Thyroid gland (tissue), 4 donors: ENCODE results near the gene URB1. TPM values are rescaled to one million over a fixed set of nuclear protein-coding genes. Genes with fewer than 3 reads are reported as not detected.

Experiments
- DNase-seq, 2 donors: peaks; one replicate each; pipeline ENCODE4 v3.0.0-alpha.2; 2019
- H3K27ac ChIP-seq, 3 donors: fragments of 200-600 bp; sonication (generic); 1 replicate in 2 of 3; 2 replicates in 1 of 3; pipeline ENCODE4 v1.5.1; 2016 to 2019; ENCODE audit warnings: mild to moderate bottlenecking in 1 of 3, moderate library complexity in 1 of 3
- H3K27me3 ChIP-seq: fragments of 200-600 bp; sonication (generic); one replicate; pipeline ENCODE4 v1.5.1; 2019
- H3K36me3 ChIP-seq, 2 donors: fragments of 200-600 bp; sonication (generic); one replicate each; pipeline ENCODE4 v1.5.1; 2016 to 2019
- H3K4me1 ChIP-seq, 2 donors: fragments of 200-600 bp; sonication (generic); one replicate each; pipeline ENCODE4 v1.5.1; 2017 to 2019
- H3K4me3 ChIP-seq, 3 donors: fragments of 200-600 bp; sonication (generic); replicated peaks in 1 of 3; 1 replicate in 2 of 3; 2 replicates in 1 of 3; pipeline ENCODE4 v1.5.1; 2016; ENCODE audit warnings: mild to moderate bottlenecking in 1 of 3
- H3K9me3 ChIP-seq: fragments of 200-600 bp; sonication (generic); one replicate; pipeline ENCODE4 v1.5.1; 2017
- POLR2A ChIP-seq, 2 donors: fragments of 450-650 bp; IDR thresholded peaks; one replicate each; pipeline ENCODE4 v1.6.1; 2017; ENCODE audit warnings: antibody characterized with exemption in 2 of 2, mild to moderate bottlenecking in 2 of 2, moderate library complexity in 1 of 2
- WGBS, 2 donors: methylation state at CpG; one replicate each; pipeline ENCODE4 v1.1.5; 2017; 5-methylcytosine and 5-hydroxymethylcytosine counted together
- intact Hi-C: fragments of 100-400 bp; cut with DNase I; formaldehyde crosslinking; loops from one replicate; pipeline ENCODE4 v1.15.1; 2023
- total RNA-seq, 4 donors: library from RNA; depleted of rRNA; stranded (reverse); fragments of >200 nt; gene quantifications; one replicate each; pipeline ENCODE4 v1.2.3, GENCODE V29; 2016
- TF ChIP-seq, protein P1 (sequence below), 6 experiments: fragments of 200-600 bp in 3 of 6; fragments of 450-650 bp in 3 of 6; sonication (generic) in 3 of 6; IDR thresholded peaks; one replicate each; pipeline ENCODE4 v1.5.1; 2016 to 2019; ENCODE audit warnings: antibody characterized with exemption in 6 of 6, mild to moderate bottlenecking in 2 of 6, inconsistent platforms in 1 of 6, moderate library complexity in 1 of 6

URB1 gene
- total RNA-seq, 4 donors from 2014 or later: 13.6 to 23.9 (median 15.8) TPM

DNA sequence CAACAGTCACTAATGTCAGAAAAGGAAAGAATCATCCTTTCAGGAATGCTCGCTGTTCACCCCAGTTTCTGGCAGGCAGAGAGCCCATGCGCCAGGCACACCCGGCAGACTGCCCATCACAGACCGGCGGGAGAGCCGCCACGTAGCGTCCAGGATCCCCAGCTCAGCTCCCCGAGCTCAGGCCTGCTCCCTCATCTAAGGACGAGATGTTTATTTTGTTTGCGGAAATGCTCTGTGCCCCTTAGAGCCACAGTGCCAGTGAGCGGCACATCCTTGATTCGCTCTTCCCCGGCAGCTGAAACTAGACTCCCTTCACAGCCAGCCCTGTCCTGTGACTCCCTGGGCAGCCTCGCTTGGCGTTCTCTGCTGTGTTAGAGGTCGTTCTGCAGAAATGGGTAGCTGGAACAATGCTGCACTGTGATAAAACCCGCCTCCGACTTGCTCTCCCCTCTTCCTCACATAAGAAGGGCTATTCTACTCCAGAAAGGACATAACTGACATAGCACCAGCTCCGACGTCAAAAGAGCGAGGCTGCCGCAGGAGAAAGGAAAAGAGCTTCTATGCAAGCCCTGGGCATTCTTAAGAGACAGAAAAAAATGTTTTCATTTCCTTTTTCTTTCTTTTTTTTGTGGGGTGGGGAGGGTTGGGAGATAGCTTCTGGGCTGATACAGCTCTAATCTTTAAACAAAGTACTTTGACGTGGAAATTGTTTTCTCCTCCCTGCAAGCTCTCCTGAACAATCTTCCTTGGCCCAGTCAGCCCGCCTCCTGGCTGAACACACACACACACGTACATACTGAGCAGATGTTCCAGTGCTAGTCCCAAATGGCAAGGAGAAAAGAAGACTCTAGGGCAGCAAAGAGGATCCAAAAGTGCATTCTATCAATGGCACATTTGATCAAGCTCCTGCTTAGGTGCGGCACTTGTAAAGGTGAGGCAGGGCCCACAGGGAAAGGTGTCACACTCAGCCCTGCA, 56.9 kb downstream of the URB1 start:
- Histone ChIP-seq H3K9me3 (no peaks in the 10 kb centered on the region), H3K36me3 (peaks cover 35 to 50% of the 10 kb centered on the region in 2 donors), H3K27me3 (no peaks in the 10 kb centered on the region), H3K4me1 (no peaks in the 10 kb centered on the region), H3K27ac (no peak overlapping the region), H3K4me3 (no peak overlapping the region)
- no peak for DNase-seq
- no peak for TF ChIP-seq POLR2A (IDR thresholded peaks at IDR 0.05)
- TF ChIP-seq, protein P1, sequence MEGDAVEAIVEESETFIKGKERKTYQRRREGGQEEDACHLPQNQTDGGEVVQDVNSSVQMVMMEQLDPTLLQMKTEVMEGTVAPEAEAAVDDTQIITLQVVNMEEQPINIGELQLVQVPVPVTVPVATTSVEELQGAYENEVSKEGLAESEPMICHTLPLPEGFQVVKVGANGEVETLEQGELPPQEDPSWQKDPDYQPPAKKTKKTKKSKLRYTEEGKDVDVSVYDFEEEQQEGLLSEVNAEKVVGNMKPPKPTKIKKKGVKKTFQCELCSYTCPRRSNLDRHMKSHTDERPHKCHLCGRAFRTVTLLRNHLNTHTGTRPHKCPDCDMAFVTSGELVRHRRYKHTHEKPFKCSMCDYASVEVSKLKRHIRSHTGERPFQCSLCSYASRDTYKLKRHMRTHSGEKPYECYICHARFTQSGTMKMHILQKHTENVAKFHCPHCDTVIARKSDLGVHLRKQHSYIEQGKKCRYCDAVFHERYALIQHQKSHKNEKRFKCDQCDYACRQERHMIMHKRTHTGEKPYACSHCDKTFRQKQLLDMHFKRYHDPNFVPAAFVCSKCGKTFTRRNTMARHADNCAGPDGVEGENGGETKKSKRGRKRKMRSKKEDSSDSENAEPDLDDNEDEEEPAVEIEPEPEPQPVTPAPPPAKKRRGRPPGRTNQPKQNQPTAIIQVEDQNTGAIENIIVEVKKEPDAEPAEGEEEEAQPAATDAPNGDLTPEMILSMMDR (IDR thresholded peaks at IDR 0.05): no peak
- 88% methylated on average over 26 to 27 of the region's 27 CpGs for WGBS, 2 donors
- intact Hi-C loops: no loop called here

DNA sequence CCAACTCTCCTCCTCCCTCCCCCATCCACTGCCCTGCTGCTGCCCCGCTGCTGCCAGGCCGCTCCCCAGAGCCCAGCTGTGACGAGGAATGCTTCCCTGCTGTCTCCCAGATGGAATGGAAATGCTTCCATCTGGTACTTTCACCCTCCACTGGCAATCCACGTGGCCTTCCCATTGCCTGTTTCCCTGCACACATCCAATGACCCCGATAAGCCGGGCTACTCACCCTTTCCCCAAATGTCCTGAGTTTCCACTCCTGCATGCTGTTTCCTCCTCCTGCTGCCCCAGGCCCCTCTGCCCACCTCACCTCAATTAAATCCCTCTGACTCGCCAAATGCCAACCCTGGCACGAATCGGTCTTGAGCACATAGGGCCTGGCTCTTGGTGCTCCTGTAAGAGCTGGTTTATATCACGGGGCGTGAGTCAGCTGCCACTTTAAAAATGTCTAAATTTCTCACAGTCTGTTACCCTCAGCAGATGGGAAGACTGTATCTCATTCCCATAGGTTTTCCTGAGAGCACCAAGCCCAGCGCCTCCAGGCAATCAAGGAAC, 57.8 kb downstream of the URB1 start:
- Histone ChIP-seq H3K27ac (no peak overlapping the region), H3K4me3 (no peak overlapping the region), H3K4me1 (no peaks in the 10 kb centered on the region), H3K9me3 (no peaks in the 10 kb centered on the region), H3K27me3 (no peaks in the 10 kb centered on the region), H3K36me3 (peaks cover 27 to 46% of the 10 kb centered on the region in 2 donors)
- intact Hi-C loops: no loop called here
- WGBS, 2 donors: 87 to 89% methylated on average over 12 of the region's 12 CpGs
- no peak for TF ChIP-seq POLR2A (IDR thresholded peaks at IDR 0.05)
- TF ChIP-seq, protein P1 (IDR thresholded peaks at IDR 0.05): no peak
- no peak for DNase-seq

DNA sequence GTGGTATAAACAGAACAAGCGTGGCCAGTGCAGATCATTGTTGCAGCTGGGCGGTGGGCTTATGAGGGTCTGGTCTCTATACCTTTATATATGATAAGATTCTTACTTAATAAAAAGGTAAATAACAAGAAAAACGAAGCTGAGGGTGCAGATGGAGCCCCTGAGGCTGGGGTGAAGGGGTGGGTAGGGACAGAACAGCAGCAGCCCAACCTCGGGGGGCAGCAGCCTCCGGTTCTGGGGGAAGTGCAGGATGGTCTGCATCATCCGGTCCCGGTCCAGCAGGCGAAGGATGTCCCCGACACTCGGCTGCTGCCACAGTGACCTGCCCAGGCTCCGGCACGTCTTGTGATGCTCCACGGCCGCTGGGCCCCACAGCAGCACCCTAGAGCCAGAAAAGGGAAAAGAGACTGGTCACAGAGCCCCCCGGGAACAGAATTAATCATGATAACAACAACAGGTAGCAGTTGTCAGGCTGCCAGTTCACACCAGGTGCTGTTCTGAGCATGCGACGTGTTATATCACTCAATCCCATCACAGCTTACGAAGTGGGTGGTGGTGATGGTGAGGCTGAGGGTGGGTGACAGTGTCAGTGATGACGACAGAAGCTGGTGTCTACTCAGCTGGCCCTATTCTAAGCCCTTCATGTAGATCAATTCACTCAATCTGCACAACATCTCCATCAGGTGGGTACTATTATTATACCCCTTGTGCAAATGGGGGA, 58.7 kb downstream of the URB1 start:
- 94 to 98% methylated on average over 19 of the region's 19 CpGs for WGBS, 2 donors
- no peak for DNase-seq
- no peak overlapping the region for H3K27ac ChIP-seq
- intact Hi-C loops: no loop called here
- no peaks in the 10 kb centered on the region for H3K9me3 ChIP-seq
- no peaks in the 10 kb centered on the region for H3K4me1 ChIP-seq
- no peaks in the 10 kb centered on the region for H3K27me3 ChIP-seq
- H3K36me3 ChIP-seq: peaks cover 22 to 43% of the 10 kb centered on the region in 2 donors
- no peak overlapping the region for H3K4me3 ChIP-seq
- TF ChIP-seq, protein P1 (IDR thresholded peaks at IDR 0.05): no peak
- no peak for TF ChIP-seq POLR2A (IDR thresholded peaks at IDR 0.05)

DNA sequence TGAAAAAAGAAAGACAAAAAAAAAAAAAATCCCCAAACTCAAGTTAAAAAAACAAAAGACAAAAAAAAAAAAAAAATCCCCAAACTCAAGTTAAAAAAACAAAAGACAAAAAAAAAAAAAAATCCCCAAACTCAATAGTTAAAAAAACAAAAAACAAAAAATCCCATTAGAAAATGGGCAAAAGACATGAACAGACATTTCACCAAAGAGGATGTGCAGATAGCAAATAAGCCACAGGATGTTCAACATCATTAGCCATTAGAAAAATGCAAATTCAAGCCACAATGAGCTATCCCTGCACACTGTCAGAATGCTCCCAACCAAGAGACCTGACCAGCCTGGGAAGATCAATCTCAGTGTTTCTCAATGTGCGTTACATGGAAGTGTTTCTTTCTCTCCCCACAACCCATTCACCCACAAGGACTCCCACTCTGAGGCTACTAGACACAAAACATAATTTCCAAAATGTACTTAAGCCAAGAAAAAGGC, 60.3 kb downstream of the URB1 start:
- no peak for TF ChIP-seq POLR2A (IDR thresholded peaks at IDR 0.05)
- TF ChIP-seq, protein P1 (IDR thresholded peaks at IDR 0.05): no peak
- no peak for DNase-seq
- 95 to 96% methylated on average over 1 of the region's 1 CpG for WGBS, 2 donors
- H3K9me3 ChIP-seq: no peaks in the 10 kb centered on the region
- no peaks in the 10 kb centered on the region for H3K4me1 ChIP-seq
- H3K27me3 ChIP-seq: no peaks in the 10 kb centered on the region
- intact Hi-C loops: no loop called here
- H3K27ac ChIP-seq: no peak overlapping the region
- peaks cover 17 to 32% of the 10 kb centered on the region in 2 donors for H3K36me3 ChIP-seq
- H3K4me3 ChIP-seq: no peak overlapping the region
